CD4-positive, alpha-beta T cell treated with Interleukin-17A for 1 hour (primary cell): ENCODE measurements around the gene XYLT1.
A peak's percentile ranks its signal among the peaks of the same experiment; 100 is the strongest.

Source experiments
- DNase-seq: peaks from one replicate; pipeline ENCODE4 v3.0.0-alpha.2; 2020

The XYLT1 gene

GRCh38 chr16:17222871-17223401 is 247.8 kb downstream of the XYLT1 start:
- no peak for DNase-seq

GRCh38 chr16:17219991-17220390 is 250.8 kb downstream of the XYLT1 start:
- DNase-seq: no peak

GRCh38 chr16:17215936-17216335 is 254.8 kb downstream of the XYLT1 start:
- no peak for DNase-seq

- no peak for DNase-seq
These were observed 255.5 kb downstream of the XYLT1 start for GRCh38 chr16:17215306-17215705.

GRCh38 chr16:17213974-17214373 is 256.8 kb downstream of the XYLT1 start:
- DNase-seq: no peak

GRCh38 chr16:17213025-17213424 is 257.7 kb downstream of the XYLT1 start:
- no peak for DNase-seq

- DNase-seq: no peak
These were observed 258.2 kb downstream of the XYLT1 start for GRCh38 chr16:17212606-17213005.

GRCh38 chr16:17211797-17212196 is 259.0 kb downstream of the XYLT1 start:
- DNase-seq: peak; percentile 42

GRCh38 chr16:17206712-17207111 is 264.0 kb downstream of the XYLT1 start:
- DNase-seq: no peak

- no peak for DNase-seq
These were observed 265.2 kb downstream of the XYLT1 start for GRCh38 chr16:17205279-17206211.

- no peak for DNase-seq
These were observed 266.1 kb downstream of the XYLT1 start for GRCh38 chr16:17204644-17205043.

- no peak for DNase-seq
These were observed 266.6 kb downstream of the XYLT1 start for GRCh38 chr16:17204206-17204605.

GRCh38 chr16:17203424-17203823 is 267.3 kb downstream of the XYLT1 start:
- no peak for DNase-seq

- DNase-seq: no peak
These were observed 271.6 kb downstream of the XYLT1 start for GRCh38 chr16:17199135-17199534.

GRCh38 chr16:17196526-17196925 is 274.2 kb downstream of the XYLT1 start:
- DNase-seq: no peak

- DNase-seq: peak; percentile 54
These were observed 276.5 kb downstream of the XYLT1 start for GRCh38 chr16:17194190-17194780.

GRCh38 chr16:17193566-17194100 is 277.1 kb downstream of the XYLT1 start:
- DNase-seq: no peak

GRCh38 chr16:17184026-17184425 is 286.7 kb downstream of the XYLT1 start:
- no peak for DNase-seq

- DNase-seq: no peak
These were observed 292.5 kb downstream of the XYLT1 start for GRCh38 chr16:17177959-17178905.

GRCh38 chr16:17177242-17177958 is 293.4 kb downstream of the XYLT1 start:
- no peak for DNase-seq

- DNase-seq: no peak
These were observed 294.6 kb downstream of the XYLT1 start for GRCh38 chr16:17176199-17176598.

- peak; percentile 27 for DNase-seq
These were observed 297.5 kb downstream of the XYLT1 start for GRCh38 chr16:17173281-17173680.
